Measurements from ENCODE around the gene FAM83B. TPM values are rescaled to one million over a fixed set of nuclear protein-coding genes. Genes with fewer than 3 reads are reported as not detected.
"Not testable (repeated sequence)": the region's sequence is repeated elsewhere in the genome, so short reads cannot be mapped to it uniquely, and the experiment has no call there.

FAM83B gene
- total RNA-seq, 1 donor from 2014 or later = 0.63 TPM

DNA sequence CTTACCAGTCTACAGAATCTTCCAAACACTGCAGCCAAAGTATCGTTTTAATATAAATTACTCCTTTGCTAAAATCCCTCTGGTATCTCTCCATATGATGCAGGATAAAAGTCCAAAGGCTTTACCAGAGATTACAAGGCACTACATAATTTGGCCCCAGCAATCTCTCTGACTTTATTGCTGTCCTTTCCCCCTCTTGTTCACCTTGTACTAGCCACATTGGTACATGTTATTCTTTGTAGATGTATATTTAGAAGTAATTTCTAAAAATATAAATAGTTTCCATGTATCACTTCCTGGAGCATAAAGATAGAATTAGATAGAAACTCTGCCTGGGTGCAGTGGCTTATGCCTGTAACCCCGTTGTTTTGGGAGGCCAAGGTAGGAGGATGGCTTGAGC, 28.7 kb upstream of the FAM83B start:
- no peaks in the 10 kb centered on the region for H3K4me1 ChIP-seq
- no peak for DNase-seq
- intact Hi-C loops (cut with micrococcal nuclease) = no loop called here

DNA sequence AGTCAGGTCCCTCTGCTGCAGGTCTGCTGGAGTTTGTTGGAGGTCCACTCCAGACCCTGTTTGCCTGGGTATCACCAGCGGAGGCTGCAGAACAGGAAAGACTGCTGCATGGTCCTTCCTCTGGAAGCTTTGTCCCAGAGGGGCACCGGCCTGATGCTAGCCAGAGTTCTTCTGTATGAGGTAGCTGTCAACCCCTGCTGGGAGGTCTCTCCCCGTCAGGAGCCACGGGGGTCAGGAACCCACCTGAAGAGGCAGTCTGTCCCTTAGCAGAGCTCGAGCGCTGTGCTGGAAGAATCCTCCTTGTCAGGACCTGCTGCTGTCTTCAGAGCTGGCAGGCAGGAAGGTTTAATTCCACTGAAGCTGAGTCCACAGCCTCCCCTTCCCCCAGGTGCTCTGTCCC, 22.3 kb upstream of the FAM83B start:
- H3K9me3 ChIP-seq (replicated peaks) = peaks cover 37% of the 10 kb centered on the region
- not testable (repeated sequence) for H3K4me3 ChIP-seq

More for the DNA sequence above, 28.7 kb upstream of the FAM83B start:
- Histone ChIP-seq H3K9me3 (replicated peaks) (peaks cover 44% of the 10 kb centered on the region), H3K4me3 (no peak overlapping the region), H3K36me3 (no peaks in the 10 kb centered on the region), H3K27me3 (ENCODE audit: low read depth) (no peaks in the 10 kb centered on the region), H3K27ac (replicated peaks) (no peak overlapping the region)
- TF ChIP-seq, protein P1, sequence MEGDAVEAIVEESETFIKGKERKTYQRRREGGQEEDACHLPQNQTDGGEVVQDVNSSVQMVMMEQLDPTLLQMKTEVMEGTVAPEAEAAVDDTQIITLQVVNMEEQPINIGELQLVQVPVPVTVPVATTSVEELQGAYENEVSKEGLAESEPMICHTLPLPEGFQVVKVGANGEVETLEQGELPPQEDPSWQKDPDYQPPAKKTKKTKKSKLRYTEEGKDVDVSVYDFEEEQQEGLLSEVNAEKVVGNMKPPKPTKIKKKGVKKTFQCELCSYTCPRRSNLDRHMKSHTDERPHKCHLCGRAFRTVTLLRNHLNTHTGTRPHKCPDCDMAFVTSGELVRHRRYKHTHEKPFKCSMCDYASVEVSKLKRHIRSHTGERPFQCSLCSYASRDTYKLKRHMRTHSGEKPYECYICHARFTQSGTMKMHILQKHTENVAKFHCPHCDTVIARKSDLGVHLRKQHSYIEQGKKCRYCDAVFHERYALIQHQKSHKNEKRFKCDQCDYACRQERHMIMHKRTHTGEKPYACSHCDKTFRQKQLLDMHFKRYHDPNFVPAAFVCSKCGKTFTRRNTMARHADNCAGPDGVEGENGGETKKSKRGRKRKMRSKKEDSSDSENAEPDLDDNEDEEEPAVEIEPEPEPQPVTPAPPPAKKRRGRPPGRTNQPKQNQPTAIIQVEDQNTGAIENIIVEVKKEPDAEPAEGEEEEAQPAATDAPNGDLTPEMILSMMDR (IDR thresholded peaks at IDR 0.05; ENCODE audit: borderline replicate concordance) = no peak

GRCh38 chr6:54827010-54827409, 19.6 kb upstream of the FAM83B start:
- no peaks in the 10 kb centered on the region for H3K27me3 ChIP-seq (ENCODE audit: low read depth)
- peak overlapping the region; percentile 25 for H3K27ac ChIP-seq (replicated peaks)
- H3K36me3 ChIP-seq = no peaks in the 10 kb centered on the region
- intact Hi-C loops (cut with micrococcal nuclease) = no loop called here
- no peak overlapping the region for H3K4me3 ChIP-seq
- DNase-seq = no peak
- H3K4me1 ChIP-seq = peaks cover 4% of the 10 kb centered on the region
- TF ChIP-seq, protein P1 (IDR thresholded peaks at IDR 0.05; ENCODE audit: borderline replicate concordance) = no peak
- H3K9me3 ChIP-seq (replicated peaks) = peaks cover 10% of the 10 kb centered on the region

More for the DNA sequence above, 22.3 kb upstream of the FAM83B start:
- H3K27ac ChIP-seq (replicated peaks); H3K36me3 ChIP-seq; DNase-seq; H3K27me3 ChIP-seq (ENCODE audit: low read depth); H3K4me1 ChIP-seq; intact Hi-C loops (cut with micrococcal nuclease): not testable (repeated sequence)

- Histone ChIP-seq H3K9me3 (replicated peaks) (no peaks in the 10 kb centered on the region), H3K4me1 (peaks cover 4% of the 10 kb centered on the region), H3K27me3 (ENCODE audit: low read depth) (no peaks in the 10 kb centered on the region), H3K27ac (replicated peaks) (no peak overlapping the region), H3K36me3 (no peaks in the 10 kb centered on the region), H3K4me3 (no peak overlapping the region)
- no peak for DNase-seq
- TF ChIP-seq, protein P1 (IDR thresholded peaks at IDR 0.05; ENCODE audit: borderline replicate concordance) = no peak
- intact Hi-C loops (cut with micrococcal nuclease) = no loop called here
Measured at GRCh38 chr6:54830216-54830615, 16.4 kb upstream of the FAM83B start.

DNA sequence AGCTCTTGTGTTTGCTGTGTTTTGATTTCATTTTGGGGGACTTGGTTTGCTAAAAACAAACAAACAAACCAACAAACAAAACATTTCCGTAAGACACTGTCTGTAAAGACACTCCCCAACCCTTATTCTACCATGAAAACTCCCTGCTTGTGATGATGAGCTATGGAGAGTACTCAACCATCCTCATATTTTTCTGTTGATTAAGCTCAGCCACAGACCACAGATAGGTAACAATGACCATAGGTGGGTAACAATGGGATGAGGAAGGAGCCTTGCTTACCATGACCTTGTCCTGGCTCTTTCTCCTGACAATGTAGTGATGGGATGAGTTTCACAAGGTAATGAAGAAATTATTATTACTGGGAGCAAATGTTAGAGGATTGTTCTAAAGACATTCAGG, 11.4 kb upstream of the FAM83B start:
- H3K27ac ChIP-seq (replicated peaks) = no peak overlapping the region
- no peaks in the 10 kb centered on the region for H3K4me1 ChIP-seq
- intact Hi-C loops (cut with micrococcal nuclease) = no loop called here
- DNase-seq = no peak
- peaks cover 3% of the 10 kb centered on the region for H3K9me3 ChIP-seq (replicated peaks)
- TF ChIP-seq, protein P1 (IDR thresholded peaks at IDR 0.05; ENCODE audit: borderline replicate concordance) = no peak
- H3K36me3 ChIP-seq = no peaks in the 10 kb centered on the region
- H3K27me3 ChIP-seq (ENCODE audit: low read depth) = no peaks in the 10 kb centered on the region
- H3K4me3 ChIP-seq = no peak overlapping the region

DNA sequence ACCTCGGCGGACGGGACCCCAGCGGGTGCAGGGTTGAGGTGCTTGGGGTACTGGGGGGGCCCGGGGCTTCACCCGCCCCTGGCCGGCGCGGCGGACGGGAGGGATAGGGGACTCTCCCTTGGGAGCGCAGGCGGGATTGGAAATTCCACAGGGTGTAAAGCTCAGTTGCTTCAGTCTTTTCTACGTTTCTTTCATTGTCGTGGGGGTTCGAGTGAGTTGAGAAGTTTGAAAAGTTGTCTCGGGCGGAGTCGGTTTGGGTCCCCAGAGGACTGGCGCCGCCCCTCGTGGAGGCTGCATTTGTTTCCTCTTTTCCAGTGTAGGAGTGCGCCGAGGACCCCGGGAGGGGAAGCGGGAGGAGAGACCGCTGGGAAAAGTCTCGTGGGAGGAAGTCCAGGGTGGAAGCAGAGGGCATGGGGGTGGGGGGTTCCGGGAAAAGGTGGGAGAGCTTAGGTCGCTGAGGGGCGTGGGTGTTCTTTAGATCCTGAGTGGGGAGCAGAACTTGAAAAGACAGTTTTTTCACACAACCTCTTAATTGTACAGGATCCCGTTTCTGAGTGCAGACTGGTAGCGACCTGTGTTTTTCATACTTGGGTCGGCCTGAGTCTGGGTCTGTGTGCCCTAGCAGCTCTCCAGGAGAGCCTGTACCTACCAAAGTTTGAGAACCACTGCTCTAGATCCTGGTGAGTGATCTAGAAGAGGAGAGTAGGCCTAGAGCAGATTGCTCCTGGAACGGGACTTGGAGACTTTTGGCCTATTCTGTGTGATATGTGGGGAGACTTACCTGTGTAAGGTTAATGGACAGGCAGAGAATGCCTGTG, 495 bp downstream of the FAM83B start:
- intact Hi-C loops (cut with micrococcal nuclease) = no loop called here
- Histone ChIP-seq H3K36me3 (no peaks in the 10 kb centered on the region), H3K4me1 (peaks cover 15% of the 10 kb centered on the region), H3K27ac (replicated peaks) (no peak overlapping the region), H3K9me3 (replicated peaks) (no peaks in the 10 kb centered on the region), H3K4me3 (peak overlapping the region; percentile 69), H3K27me3 (ENCODE audit: low read depth) (peaks cover 39% of the 10 kb centered on the region)
- no peak for DNase-seq
- TF ChIP-seq, protein P1 (IDR thresholded peaks at IDR 0.05; ENCODE audit: borderline replicate concordance) = no peak
